K562 (cell line): ENCODE measurements around the gene BCAN. TPM values are rescaled to one million over a fixed set of nuclear protein-coding genes. Genes with fewer than 3 reads are reported as not detected.

Experiments
- CBX2 ChIP-seq: fragments of 200-600 bp; sonication (generic); IDR thresholded peaks from one replicate; pipeline ENCODE4 v1.6.1; 2012; ENCODE audit warnings: mild to moderate bottlenecking, low read length, inconsistent platforms; ENCODE audit not compliant: insufficient read depth, poor library complexity, severe bottlenecking
- CREBBP ChIP-seq: IDR thresholded peaks from one replicate; pipeline ENCODE4 v1.6.1; 2012; ENCODE audit warnings: low read depth, mild to moderate bottlenecking, control low read depth, inconsistent platforms, low read length
- ESRRB ChIP-seq: fragments of 250-450 bp; sonication (Bioruptor Pico); IDR thresholded peaks from 2 replicates; pipeline ENCODE4 v1.5.0; 2020; ENCODE audit warnings: mild to moderate bottlenecking, moderate library complexity, borderline replicate concordance
- GATA2 ChIP-seq: sonication (generic); formaldehyde crosslinking; IDR thresholded peaks from 2 replicates; pipeline ENCODE4 v1.4.0; 2020; ENCODE audit warnings: mild to moderate bottlenecking, missing genetic modification reagents
- HEY1 ChIP-seq: fragments of 250-450 bp; sonication (Bioruptor Pico); IDR thresholded peaks from 2 replicates; pipeline ENCODE4 v1.5.0; 2020; ENCODE audit warnings: mild to moderate bottlenecking, moderate library complexity, borderline replicate concordance
- KDM1A ChIP-seq, 2 experiments: fragments of 450-650 bp; IDR thresholded peaks; 2 replicates each; pipeline ENCODE4 v1.6.1; 2016; ENCODE audit warnings: mild to moderate bottlenecking in 2 of 2
- KDM2B ChIP-seq: fragments of 250-450 bp; sonication (Bioruptor Pico); IDR thresholded peaks from 2 replicates; pipeline ENCODE4 v1.8.0; 2021; ENCODE audit warnings: mild to moderate bottlenecking, moderate library complexity
- LCOR ChIP-seq: sonication (generic); formaldehyde crosslinking; IDR thresholded peaks from 2 replicates; pipeline ENCODE4 v1.8.0; 2022; ENCODE audit warnings: mild to moderate bottlenecking, missing genetic modification reagents
- U2AF2 ChIP-seq: fragments of 200-400 bp; formaldehyde crosslinking; optimal IDR thresholded peaks from 2 replicates; pipeline ENCODE3; 2017; ENCODE audit warnings: low read depth, mild to moderate bottlenecking, low read length
- ZNF778 ChIP-seq: fragments of 450-650 bp; formaldehyde crosslinking; IDR thresholded peaks from 2 replicates; pipeline ENCODE4 v1.4.0; 2020; ENCODE audit warnings: mild to moderate bottlenecking, moderate library complexity
- polyA plus RNA-seq, 8 experiments: library from polyadenylated mRNA; depleted of rRNA in 4 of 8; stranded (reverse) in 5 of 8; unstranded in 3 of 8; fragments of >200 nt; fragmentation: Nextera tagmentation in 2 of 8; fragmentation: Illumina TruSeq in 1 of 8; extraction: Ambion mirVana in 2 of 8; extraction: Trizol in 1 of 8; gene quantifications; 2 replicates each; pipeline versions ENCODE4 v1.2.1 to v1.2.3, GENCODE V29; 2011 to 2014; ENCODE audit warnings: inconsistent platforms in 1 of 8, missing spikeins in 1 of 8
- total RNA-seq, 7 experiments: library from RNA; depleted of rRNA in 6 of 7; stranded (reverse); fragments of >200 nt in 6 of 7; fragmentation: Illumina TruSeq in 2 of 7; extraction: Trizol in 2 of 7; gene quantifications; 2 replicates each; pipeline versions ENCODE4 v1.2.1 to v1.2.3, GENCODE V29; 2011 to 2021; ENCODE audit warnings: low replicate concordance in 1 of 7
- TF ChIP-seq, protein P1 (sequence below): IDR thresholded peaks from 3 replicates; pipeline ENCODE4 v1.6.1; 2011; ENCODE audit warnings: borderline replicate concordance, mild to moderate bottlenecking, moderate library complexity; ENCODE audit not compliant: insufficient read length; ENCODE audit errors: extremely low read depth
- TF ChIP-seq, protein P2 (sequence below): sonication (generic); formaldehyde crosslinking; IDR thresholded peaks from 2 replicates; pipeline ENCODE4 v1.8.0; 2022; ENCODE audit warnings: missing genetic modification reagents, mild to moderate bottlenecking, borderline replicate concordance
- TF ChIP-seq, protein P3 (sequence below): fragments of 250-450 bp; sonication (Bioruptor Pico); IDR thresholded peaks from 2 replicates; pipeline ENCODE4 v1.8.0; 2021; ENCODE audit warnings: moderate library complexity, mild to moderate bottlenecking, inconsistent platforms
- TF ChIP-seq, protein P4 (sequence below): fragments of 450-650 bp; IDR thresholded peaks from 2 replicates; pipeline ENCODE4 v1.6.1; 2016; ENCODE audit warnings: borderline replicate concordance
- TF ChIP-seq, protein P5 (sequence below): sonication (generic); formaldehyde crosslinking; IDR thresholded peaks from 2 replicates; pipeline ENCODE4 v1.8.1; 2022; ENCODE audit warnings: missing genetic modification reagents
- TF ChIP-seq, protein P6 (sequence below), 2 experiments: fragments of 250-450 bp in 1 of 2; fragments of 450-650 bp in 1 of 2; sonication (Bioruptor Pico) in 1 of 2; IDR thresholded peaks; 2 replicates each; pipeline versions ENCODE4 v1.6.1 to v1.8.0; 2016 to 2021; ENCODE audit warnings: mild to moderate bottlenecking in 2 of 2, moderate library complexity in 2 of 2, missing compliant biosample characterization in 1 of 2, missing genetic modification characterization in 1 of 2

The BCAN gene
- total and polyA plus RNA-seq, 9 of the 15 experiments (the other 6 are each of a cell fraction or from before 2014, with no cell fraction given), result 0.04 to 0.33 (median 0.14) TPM; not detected in 5

DNA sequence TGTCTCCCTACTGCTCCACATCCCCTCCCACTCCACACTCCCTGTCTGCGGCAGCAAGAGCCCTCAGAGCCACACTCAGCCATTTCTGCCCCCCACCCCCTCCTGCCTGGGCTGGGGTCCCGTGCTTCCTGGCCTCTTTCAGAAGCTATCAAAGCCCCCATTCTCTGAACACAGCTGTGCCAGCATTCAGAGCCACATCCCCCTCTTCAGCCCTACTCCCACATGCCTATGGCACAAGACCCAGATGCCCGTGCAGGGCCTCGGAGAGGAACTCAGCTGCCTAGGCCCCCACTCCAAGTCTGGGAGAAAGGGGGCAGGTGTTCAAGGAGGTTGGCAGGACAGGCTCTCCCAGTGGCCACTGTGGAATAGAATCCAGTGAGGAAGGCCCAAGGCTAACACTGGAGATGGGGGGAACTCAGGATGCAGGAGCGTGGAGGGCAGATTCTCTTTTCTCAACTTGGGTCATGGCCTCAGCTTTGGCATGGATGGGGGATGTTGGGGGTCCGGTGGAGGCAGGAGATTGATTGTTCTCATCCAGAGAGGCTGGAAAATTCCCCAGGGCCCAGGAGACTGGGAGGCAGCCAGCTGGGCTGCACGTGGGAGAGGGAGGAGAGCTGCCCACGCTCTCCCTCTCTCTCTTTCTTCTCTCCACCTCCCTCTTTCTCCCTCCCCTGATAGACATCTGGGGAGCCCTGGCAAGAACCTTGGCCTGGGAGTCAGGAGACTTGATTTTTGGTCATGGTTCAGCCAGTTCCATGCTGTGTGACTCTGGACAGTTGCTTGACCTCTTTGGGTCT lies 3.5 kb upstream of the BCAN start (continued):
- TF ChIP-seq, protein P1, sequence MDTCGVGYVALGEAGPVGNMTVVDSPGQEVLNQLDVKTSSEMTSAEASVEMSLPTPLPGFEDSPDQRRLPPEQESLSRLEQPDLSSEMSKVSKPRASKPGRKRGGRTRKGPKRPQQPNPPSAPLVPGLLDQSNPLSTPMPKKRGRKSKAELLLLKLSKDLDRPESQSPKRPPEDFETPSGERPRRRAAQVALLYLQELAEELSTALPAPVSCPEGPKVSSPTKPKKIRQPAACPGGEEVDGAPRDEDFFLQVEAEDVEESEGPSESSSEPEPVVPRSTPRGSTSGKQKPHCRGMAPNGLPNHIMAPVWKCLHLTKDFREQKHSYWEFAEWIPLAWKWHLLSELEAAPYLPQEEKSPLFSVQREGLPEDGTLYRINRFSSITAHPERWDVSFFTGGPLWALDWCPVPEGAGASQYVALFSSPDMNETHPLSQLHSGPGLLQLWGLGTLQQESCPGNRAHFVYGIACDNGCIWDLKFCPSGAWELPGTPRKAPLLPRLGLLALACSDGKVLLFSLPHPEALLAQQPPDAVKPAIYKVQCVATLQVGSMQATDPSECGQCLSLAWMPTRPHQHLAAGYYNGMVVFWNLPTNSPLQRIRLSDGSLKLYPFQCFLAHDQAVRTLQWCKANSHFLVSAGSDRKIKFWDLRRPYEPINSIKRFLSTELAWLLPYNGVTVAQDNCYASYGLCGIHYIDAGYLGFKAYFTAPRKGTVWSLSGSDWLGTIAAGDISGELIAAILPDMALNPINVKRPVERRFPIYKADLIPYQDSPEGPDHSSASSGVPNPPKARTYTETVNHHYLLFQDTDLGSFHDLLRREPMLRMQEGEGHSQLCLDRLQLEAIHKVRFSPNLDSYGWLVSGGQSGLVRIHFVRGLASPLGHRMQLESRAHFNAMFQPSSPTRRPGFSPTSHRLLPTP, result no peak
- TF ChIP-seq GATA2 (CRISPR knock-in tag), result no peak
- no peak for TF ChIP-seq U2AF2
- TF ChIP-seq, protein P2, sequence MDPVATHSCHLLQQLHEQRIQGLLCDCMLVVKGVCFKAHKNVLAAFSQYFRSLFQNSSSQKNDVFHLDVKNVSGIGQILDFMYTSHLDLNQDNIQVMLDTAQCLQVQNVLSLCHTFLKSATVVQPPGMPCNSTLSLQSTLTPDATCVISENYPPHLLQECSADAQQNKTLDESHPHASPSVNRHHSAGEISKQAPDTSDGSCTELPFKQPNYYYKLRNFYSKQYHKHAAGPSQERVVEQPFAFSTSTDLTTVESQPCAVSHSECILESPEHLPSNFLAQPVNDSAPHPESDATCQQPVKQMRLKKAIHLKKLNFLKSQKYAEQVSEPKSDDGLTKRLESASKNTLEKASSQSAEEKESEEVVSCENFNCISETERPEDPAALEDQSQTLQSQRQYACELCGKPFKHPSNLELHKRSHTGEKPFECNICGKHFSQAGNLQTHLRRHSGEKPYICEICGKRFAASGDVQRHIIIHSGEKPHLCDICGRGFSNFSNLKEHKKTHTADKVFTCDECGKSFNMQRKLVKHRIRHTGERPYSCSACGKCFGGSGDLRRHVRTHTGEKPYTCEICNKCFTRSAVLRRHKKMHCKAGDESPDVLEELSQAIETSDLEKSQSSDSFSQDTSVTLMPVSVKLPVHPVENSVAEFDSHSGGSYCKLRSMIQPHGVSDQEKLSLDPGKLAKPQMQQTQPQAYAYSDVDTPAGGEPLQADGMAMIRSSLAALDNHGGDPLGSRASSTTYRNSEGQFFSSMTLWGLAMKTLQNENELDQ (CRISPR knock-in tag), result no peak
- TF ChIP-seq KDM1A (IDR thresholded peaks at IDR 0.05), result no peak
- TF ChIP-seq LCOR, result 0 out of 2 replicates have a peak, but pooled peaks have one; percentile 15
- TF ChIP-seq CREBBP, result no peak
- TF ChIP-seq CBX2, result no peak
- TF ChIP-seq, protein P3, sequence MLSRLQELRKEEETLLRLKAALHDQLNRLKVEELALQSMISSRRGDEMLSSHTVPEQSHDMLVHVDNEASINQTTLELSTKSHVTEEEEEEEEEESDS, result no peak
- TF ChIP-seq, protein P4, sequence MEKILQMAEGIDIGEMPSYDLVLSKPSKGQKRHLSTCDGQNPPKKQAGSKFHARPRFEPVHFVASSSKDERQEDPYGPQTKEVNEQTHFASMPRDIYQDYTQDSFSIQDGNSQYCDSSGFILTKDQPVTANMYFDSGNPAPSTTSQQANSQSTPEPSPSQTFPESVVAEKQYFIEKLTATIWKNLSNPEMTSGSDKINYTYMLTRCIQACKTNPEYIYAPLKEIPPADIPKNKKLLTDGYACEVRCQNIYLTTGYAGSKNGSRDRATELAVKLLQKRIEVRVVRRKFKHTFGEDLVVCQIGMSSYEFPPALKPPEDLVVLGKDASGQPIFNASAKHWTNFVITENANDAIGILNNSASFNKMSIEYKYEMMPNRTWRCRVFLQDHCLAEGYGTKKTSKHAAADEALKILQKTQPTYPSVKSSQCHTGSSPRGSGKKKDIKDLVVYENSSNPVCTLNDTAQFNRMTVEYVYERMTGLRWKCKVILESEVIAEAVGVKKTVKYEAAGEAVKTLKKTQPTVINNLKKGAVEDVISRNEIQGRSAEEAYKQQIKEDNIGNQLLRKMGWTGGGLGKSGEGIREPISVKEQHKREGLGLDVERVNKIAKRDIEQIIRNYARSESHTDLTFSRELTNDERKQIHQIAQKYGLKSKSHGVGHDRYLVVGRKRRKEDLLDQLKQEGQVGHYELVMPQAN, result no peak
- no peak for TF ChIP-seq KDM2B
- TF ChIP-seq HEY1 (CRISPR knock-in tag), result no peak
- TF ChIP-seq, protein P5, sequence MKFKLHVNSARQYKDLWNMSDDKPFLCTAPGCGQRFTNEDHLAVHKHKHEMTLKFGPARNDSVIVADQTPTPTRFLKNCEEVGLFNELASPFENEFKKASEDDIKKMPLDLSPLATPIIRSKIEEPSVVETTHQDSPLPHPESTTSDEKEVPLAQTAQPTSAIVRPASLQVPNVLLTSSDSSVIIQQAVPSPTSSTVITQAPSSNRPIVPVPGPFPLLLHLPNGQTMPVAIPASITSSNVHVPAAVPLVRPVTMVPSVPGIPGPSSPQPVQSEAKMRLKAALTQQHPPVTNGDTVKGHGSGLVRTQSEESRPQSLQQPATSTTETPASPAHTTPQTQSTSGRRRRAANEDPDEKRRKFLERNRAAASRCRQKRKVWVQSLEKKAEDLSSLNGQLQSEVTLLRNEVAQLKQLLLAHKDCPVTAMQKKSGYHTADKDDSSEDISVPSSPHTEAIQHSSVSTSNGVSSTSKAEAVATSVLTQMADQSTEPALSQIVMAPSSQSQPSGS (CRISPR knock-in tag), result no peak
- no peak for TF ChIP-seq ESRRB (CRISPR knock-in tag)
- no peak for TF ChIP-seq ZNF778 (CRISPR knock-in tag)
- TF ChIP-seq, protein P6, sequence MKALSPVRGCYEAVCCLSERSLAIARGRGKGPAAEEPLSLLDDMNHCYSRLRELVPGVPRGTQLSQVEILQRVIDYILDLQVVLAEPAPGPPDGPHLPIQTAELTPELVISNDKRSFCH (CRISPR knock-in tag; IDR thresholded peaks at IDR 0.05), result no peak
- TF ChIP-seq, protein P6 (tag; IDR thresholded peaks at IDR 0.05), result no peak
